Gastroesophageal sphincter (tissue), 3 donors: Measurements from ENCODE around the gene USP15.

Experiments used
- CTCF ChIP-seq, 4 experiments: fragments of 200-600 bp in 2 of 4; fragments of 450-650 bp in 2 of 4; sonication (generic) in 1 of 4; IDR thresholded peaks; one replicate each; pipeline ENCODE4 v1.5.1; 2017 to 2019; ENCODE audit warnings: antibody characterized with exemption in 4 of 4, mild to moderate bottlenecking in 2 of 4, moderate library complexity in 2 of 4
- POLR2A ChIP-seq, 2 donors: fragments of 450-650 bp; IDR thresholded peaks; one replicate each; pipeline ENCODE4 v1.6.1; 2017; ENCODE audit warnings: antibody characterized with exemption in 2 of 2, mild to moderate bottlenecking in 2 of 2, moderate library complexity in 1 of 2
- POLR2AphosphoS5 ChIP-seq: sonication (generic); formaldehyde crosslinking; IDR thresholded peaks from one replicate; pipeline ENCODE4 v1.6.1; 2017; ENCODE audit warnings: antibody characterized with exemption

- TF ChIP-seq CTCF (IDR thresholded peaks at IDR 0.05), result no peak
- TF ChIP-seq POLR2AphosphoS5, result no peak
- TF ChIP-seq POLR2A (IDR thresholded peaks at IDR 0.05), result no peak
Observed at GRCh38 chr12:62351326-62351725, 91.1 kb downstream of the USP15 start.
